Measurements from ENCODE around the gene HOXA7. TPM values are rescaled to one million over a fixed set of nuclear protein-coding genes. Genes with fewer than 3 reads are reported as not detected.

HOXA7 gene
- polyA plus RNA-seq, 1 of the 3 experiments (the other 2 are of a cell fraction), result not detected

DNA sequence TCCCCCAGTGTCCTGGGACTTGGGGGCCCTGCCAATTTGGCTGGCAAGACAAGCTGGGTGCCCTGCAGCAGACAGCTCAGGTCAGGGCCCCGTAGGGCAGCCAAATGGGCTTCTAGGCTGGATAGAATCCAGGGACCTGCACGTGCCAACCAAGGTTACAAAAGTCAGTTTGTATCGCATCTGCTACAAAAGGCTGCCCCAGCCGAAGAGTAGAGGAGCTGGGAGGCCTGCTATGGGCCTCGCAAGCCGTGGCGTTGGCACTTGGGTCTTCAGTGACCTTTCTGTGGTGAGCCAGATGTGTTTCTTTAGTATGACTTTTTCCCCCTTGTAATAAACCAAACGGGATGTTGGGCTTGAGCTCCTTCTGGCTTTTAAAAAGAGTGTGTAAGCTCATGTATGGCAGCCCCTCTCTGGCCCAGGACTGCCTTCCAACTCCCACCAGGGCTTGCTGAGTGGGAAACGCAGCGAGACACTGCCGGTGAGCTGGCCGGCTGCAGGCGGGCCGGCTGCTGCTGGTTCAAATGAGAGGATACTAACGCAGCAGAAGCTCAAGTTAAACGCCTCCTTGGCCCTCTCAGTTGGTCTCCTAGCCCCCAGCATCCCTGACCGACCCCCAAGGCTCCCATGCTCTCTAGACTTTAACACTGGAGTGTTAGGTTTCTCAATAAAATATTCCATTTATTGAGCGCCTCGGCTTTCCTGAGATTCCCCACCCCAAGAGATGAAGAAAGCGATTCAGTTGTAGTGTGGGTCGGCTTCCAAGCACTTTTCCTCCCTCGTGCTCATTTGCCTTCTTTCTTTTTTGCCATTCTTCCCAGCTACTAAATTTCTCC is 20.7 kb upstream of the HOXA7 start:
- peaks cover 0 to 4% of the 10 kb centered on the region in 2 experiments; a peak in 1 of 4 replicates for H3K4me1 ChIP-seq (ENCODE audit: control insufficient read depth in 1 of 2, insufficient read depth in 2 of 2, low read depth in 1 of 2, low read length in 1 of 2)
- POLR2A ChIA-PET, result no interaction called here
- peaks cover 97% of the 10 kb centered on the region for H3K27me3 ChIP-seq (ENCODE audit: insufficient read depth)
- no peaks in the 10 kb centered on the region for H3F3A ChIP-seq (replicated peaks; ENCODE audit: insufficient read depth)
- no peak overlapping the region for H2AFZ ChIP-seq (ENCODE audit: low read depth)
- no peak overlapping the region for H3K4me3 ChIP-seq (ENCODE audit: low read depth in 2 of 2, low read length in 1 of 2)
- no peak for TF ChIP-seq GATA2 (CRISPR knock-in tag; IDR thresholded peaks at IDR 0.05)
- no peak for TF ChIP-seq FOXM1 (IDR thresholded peaks at IDR 0.05; ENCODE audit: low read depth)
- TF ChIP-seq ELF1 (IDR thresholded peaks at IDR 0.05), result no peak
- TF ChIP-seq, protein P1, sequence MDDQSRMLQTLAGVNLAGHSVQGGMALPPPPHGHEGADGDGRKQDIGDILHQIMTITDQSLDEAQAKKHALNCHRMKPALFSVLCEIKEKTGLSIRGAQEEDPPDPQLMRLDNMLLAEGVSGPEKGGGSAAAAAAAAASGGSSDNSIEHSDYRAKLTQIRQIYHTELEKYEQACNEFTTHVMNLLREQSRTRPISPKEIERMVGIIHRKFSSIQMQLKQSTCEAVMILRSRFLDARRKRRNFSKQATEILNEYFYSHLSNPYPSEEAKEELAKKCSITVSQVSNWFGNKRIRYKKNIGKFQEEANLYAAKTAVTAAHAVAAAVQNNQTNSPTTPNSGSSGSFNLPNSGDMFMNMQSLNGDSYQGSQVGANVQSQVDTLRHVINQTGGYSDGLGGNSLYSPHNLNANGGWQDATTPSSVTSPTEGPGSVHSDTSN (IDR thresholded peaks at IDR 0.05), result no peak
- TF ChIP-seq RAD21 (IDR thresholded peaks at IDR 0.05; ENCODE audit: low read length), result no peak
- TF ChIP-seq, protein P2, sequence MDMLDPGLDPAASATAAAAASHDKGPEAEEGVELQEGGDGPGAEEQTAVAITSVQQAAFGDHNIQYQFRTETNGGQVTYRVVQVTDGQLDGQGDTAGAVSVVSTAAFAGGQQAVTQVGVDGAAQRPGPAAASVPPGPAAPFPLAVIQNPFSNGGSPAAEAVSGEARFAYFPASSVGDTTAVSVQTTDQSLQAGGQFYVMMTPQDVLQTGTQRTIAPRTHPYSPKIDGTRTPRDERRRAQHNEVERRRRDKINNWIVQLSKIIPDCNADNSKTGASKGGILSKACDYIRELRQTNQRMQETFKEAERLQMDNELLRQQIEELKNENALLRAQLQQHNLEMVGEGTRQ (IDR thresholded peaks at IDR 0.05; ENCODE audit: borderline replicate concordance, low read depth, low read length), result no peak
- no peak for TF ChIP-seq POLR2AphosphoS5 (IDR thresholded peaks at IDR 0.05; ENCODE audit: low read depth, low read length)
- no peak for TF ChIP-seq JUND (IDR thresholded peaks at IDR 0.05)
- no peak for TF ChIP-seq REST (IDR thresholded peaks at IDR 0.05; ENCODE audit: low read depth, low read length)
- no peak for TF ChIP-seq NRF1 (IDR thresholded peaks at IDR 0.05; ENCODE audit: low read depth, low read length)
- no peak for TF ChIP-seq CTCF (IDR thresholded peaks at IDR 0.05)
- TF ChIP-seq, protein P3, sequence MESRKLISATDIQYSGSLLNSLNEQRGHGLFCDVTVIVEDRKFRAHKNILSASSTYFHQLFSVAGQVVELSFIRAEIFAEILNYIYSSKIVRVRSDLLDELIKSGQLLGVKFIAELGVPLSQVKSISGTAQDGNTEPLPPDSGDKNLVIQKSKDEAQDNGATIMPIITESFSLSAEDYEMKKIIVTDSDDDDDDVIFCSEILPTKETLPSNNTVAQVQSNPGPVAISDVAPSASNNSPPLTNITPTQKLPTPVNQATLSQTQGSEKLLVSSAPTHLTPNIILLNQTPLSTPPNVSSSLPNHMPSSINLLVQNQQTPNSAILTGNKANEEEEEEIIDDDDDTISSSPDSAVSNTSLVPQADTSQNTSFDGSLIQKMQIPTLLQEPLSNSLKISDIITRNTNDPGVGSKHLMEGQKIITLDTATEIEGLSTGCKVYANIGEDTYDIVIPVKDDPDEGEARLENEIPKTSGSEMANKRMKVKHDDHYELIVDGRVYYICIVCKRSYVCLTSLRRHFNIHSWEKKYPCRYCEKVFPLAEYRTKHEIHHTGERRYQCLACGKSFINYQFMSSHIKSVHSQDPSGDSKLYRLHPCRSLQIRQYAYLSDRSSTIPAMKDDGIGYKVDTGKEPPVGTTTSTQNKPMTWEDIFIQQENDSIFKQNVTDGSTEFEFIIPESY (IDR thresholded peaks at IDR 0.05; ENCODE audit: borderline replicate concordance, low read depth), result no peak
- TF ChIP-seq MEF2A (IDR thresholded peaks at IDR 0.05; ENCODE audit: borderline replicate concordance, low read depth), result no peak
- no peak for TF ChIP-seq RFX5 (IDR thresholded peaks at IDR 0.05; ENCODE audit: low read length)
- no peak for TF ChIP-seq TEAD4 (IDR thresholded peaks at IDR 0.05; ENCODE audit: borderline replicate concordance, insufficient read depth)
- no peak for TF ChIP-seq EZH2phosphoT487 (IDR thresholded peaks at IDR 0.05; ENCODE audit: borderline replicate concordance, low read depth)
- CTCF ChIA-PET, result interaction anchor here (1.0 to 12.3 kb wide), 8 partner anchors 11 to 901 kb away, joined by 3 to 205 read pairs (median 14); partner anchors contain the start of genes HOXA11 and HOXA9
- no peaks in the 10 kb centered on the region for H3K79me2 ChIP-seq (ENCODE audit: insufficient read depth)
- H3K9me2 ChIP-seq, result no peaks in the 10 kb centered on the region
- no peaks in the 10 kb centered on the region for H4K20me1 ChIP-seq (ENCODE audit: insufficient read depth)
- no peaks in the 10 kb centered on the region for H3K9me3 ChIP-seq
- no peaks in the 10 kb centered on the region for H3K36me3 ChIP-seq (replicated peaks in 1 of 2; ENCODE audit: control insufficient read depth in 1 of 2, insufficient read depth in 2 of 2, low read length in 1 of 2)
- no peak overlapping the region for H3K4me2 ChIP-seq
- H3K27ac ChIP-seq (ENCODE audit: low read depth in 2 of 2, low read length in 1 of 2), result no peak overlapping the region
- DNase-seq, result no peak
- 44% methylated on average over 22 of the region's 22 CpGs for WGBS (ENCODE audit: low lambda C conversion rate)
- H3K9ac ChIP-seq, result no peak overlapping the region

Measured in SK-N-SH (cell line).